8988T (cell line): ENCODE results near the gene HOXB5.

Experiments used
- DNase-seq: peaks from one replicate; pipeline ENCODE4 v3.0.0; 2011

Gene HOXB5

GRCh38 chr17:48593126-48593829, at the start of gene HOXB5:
Gene HOXB5, minus strand, starts transcription at chr17:48593779. Its CDS starts 97 bp downstream, at chr17:48593682.
- DNase-seq: no peak

- DNase-seq: no peak
These were observed 49.5 kb upstream of the HOXB5 start for GRCh38 chr17:48642843-48643696.

GRCh38 chr17:48642059-48642842, 48.7 kb upstream of the HOXB5 start:
- DNase-seq: no peak

- DNase-seq: no peak
These were observed 48.0 kb upstream of the HOXB5 start for GRCh38 chr17:48641541-48642058.

- no peak for DNase-seq
These were observed 47.2 kb upstream of the HOXB5 start for GRCh38 chr17:48640858-48641180.

- DNase-seq: no peak
These were observed 46.6 kb upstream of the HOXB5 start for GRCh38 chr17:48639982-48640857.

- peak; percentile 11 for DNase-seq
These were observed 45.6 kb upstream of the HOXB5 start for GRCh38 chr17:48639136-48639535.

GRCh38 chr17:48637323-48638260, 44.0 kb upstream of the HOXB5 start:
- DNase-seq: peak; percentile 78

- DNase-seq: peak; percentile 41
These were observed 42.8 kb upstream of the HOXB5 start for GRCh38 chr17:48636177-48637018.

- DNase-seq: peak; percentile 1
These were observed 41.1 kb upstream of the HOXB5 start for GRCh38 chr17:48634493-48635208.

GRCh38 chr17:48633266-48633677, 39.7 kb upstream of the HOXB5 start:
- DNase-seq: no peak

- DNase-seq: no peak
These were observed 39.1 kb upstream of the HOXB5 start for GRCh38 chr17:48632579-48633265.

GRCh38 chr17:48631693-48632578, 38.4 kb upstream of the HOXB5 start:
- DNase-seq: no peak

GRCh38 chr17:48630925-48631692, 37.5 kb upstream of the HOXB5 start:
- DNase-seq: no peak

GRCh38 chr17:48630009-48630924, 36.7 kb upstream of the HOXB5 start:
- no peak for DNase-seq

- no peak for DNase-seq
These were observed 35.8 kb upstream of the HOXB5 start for GRCh38 chr17:48629411-48629759.
